ENCODE measurements around the gene NAALADL2. TPM values are rescaled to one million over a fixed set of nuclear protein-coding genes. Genes with fewer than 3 reads are reported as not detected.

The NAALADL2 gene
- total and polyA plus RNA-seq, 2 of the 4 experiments (the other 2 are of a cell fraction), result 3.8 to 19.2 TPM

- CTCF ChIA-PET, result no interaction called here
- Histone ChIP-seq H4K8ac (ENCODE audit: low read depth in 2 of 2, low read length in 2 of 2) (no peak overlapping the region), H3K4me1 (ENCODE audit: control insufficient read depth, insufficient read depth, low read length) (peaks cover 5% of the 10 kb centered on the region; the same call in 1 of the 2 replicates), H2BK15ac (ENCODE audit: low read depth, low read length) (no peak overlapping the region), H3K14ac (replicated peaks; ENCODE audit: low read depth, low read length) (no peak overlapping the region), H3K79me1 (ENCODE audit: low read depth in 1 of 2, low read length in 2 of 2) (no peaks in the 10 kb centered on the region), H4K5ac (ENCODE audit: low read depth, low read length) (no peak overlapping the region; the same call in 1 of the 2 replicates), H3K4me2 (ENCODE audit: low read depth, low read length) (no peak overlapping the region), H3K4me3 (ENCODE audit: insufficient read depth, low read depth, low read length) (no peak overlapping the region), H3K9ac (ENCODE audit: low read depth, low read length) (no peak overlapping the region), H3K9me3 (ENCODE audit: control insufficient read depth, insufficient read depth, low read length) (no peaks in the 10 kb centered on the region), H3K56ac (ENCODE audit: extremely low read depth, insufficient read depth, low read length) (no peak overlapping the region), H3K18ac (ENCODE audit: low read depth, low read length) (no peak overlapping the region), H3K4ac (ENCODE audit: low read depth, low read length) (no peak overlapping the region), H3K27ac (ENCODE audit: insufficient read depth, low read length) (no peak overlapping the region), H3K27me3 (ENCODE audit: control insufficient read depth, insufficient read depth, low read length) (no peaks in the 10 kb centered on the region), H4K91ac (ENCODE audit: insufficient read depth, low read depth, low read length) (no peak overlapping the region), H2AFZ (replicated peaks; ENCODE audit: low read length, poor library complexity) (no peak overlapping the region), H2BK120ac (ENCODE audit: low read depth, low read length) (no peak overlapping the region), H2BK20ac (ENCODE audit: low read depth, low read length) (no peak overlapping the region), H3K23ac (ENCODE audit: low read depth, low read length) (no peak overlapping the region), H2BK5ac (ENCODE audit: low read depth, low read length, poor library complexity, severe bottlenecking) (no peak overlapping the region), H2AK9ac (replicated peaks; ENCODE audit: low read depth, low read length, poor library complexity) (no peak overlapping the region), H2AK5ac (ENCODE audit: low read depth, low read length) (no peak overlapping the region), H3K9me1 (ENCODE audit: insufficient read depth, low read length) (no peaks in the 10 kb centered on the region), H4K20me1 (ENCODE audit: insufficient read depth, low read length) (no peaks in the 10 kb centered on the region), H3K36me3 (ENCODE audit: control insufficient read depth, insufficient read depth, low read length) (no peaks in the 10 kb centered on the region)
- TF ChIP-seq POLR2A (IDR thresholded peaks at IDR 0.05; ENCODE audit: low read depth, low read length), result no peak
- TF ChIP-seq BHLHE40 (IDR thresholded peaks at IDR 0.05; ENCODE audit: low read depth, low read length), result no peak
- no peak for TF ChIP-seq ELK1 (IDR thresholded peaks at IDR 0.05; ENCODE audit: borderline replicate concordance, low read depth, low read length)
- no peak for TF ChIP-seq RAD21 (IDR thresholded peaks at IDR 0.05; ENCODE audit: low read length)
- TF ChIP-seq FOS (IDR thresholded peaks at IDR 0.05; ENCODE audit: low read depth, low read length), result no peak
- TF ChIP-seq CTCF (conservative IDR thresholded peaks at IDR 0.05; ENCODE audit: low read depth, low read length), result no peak
- TF ChIP-seq RFX5 (IDR thresholded peaks at IDR 0.05; ENCODE audit: low read depth, low read length), result no peak
- no peak for TF ChIP-seq SMC3 (IDR thresholded peaks at IDR 0.05; ENCODE audit: low read depth, low read length)
- no peak for TF ChIP-seq MXI1 (IDR thresholded peaks at IDR 0.05; ENCODE audit: borderline replicate concordance, low read depth, low read length)
- TF ChIP-seq RCOR1 (IDR thresholded peaks at IDR 0.05; ENCODE audit: insufficient replicate concordance, low read length), result no peak
- TF ChIP-seq CHD1 (IDR thresholded peaks at IDR 0.05; ENCODE audit: low read depth, low read length), result no peak
- no peak for TF ChIP-seq USF2 (IDR thresholded peaks at IDR 0.05; ENCODE audit: low read depth, low read length)
- ATAC-seq (ENCODE audit: low read depth) (no peak), DNase-seq (no peak)
- intact Hi-C loops (cut with micrococcal nuclease) (loop anchor here (10.0 kb wide), 1 partner anchor 285 kb away; no protein-coding TSS in a partner anchor), dilution Hi-C loops (cut with HindIII; ENCODE audit: low sequenced_read_pairs, unreplicated experiment) (no loop called here), in situ Hi-C loops (cut with MboI; ENCODE audit: low sequenced_read_pairs) (no loop called here)
- WGBS, 2 experiments (ENCODE audit: extremely low coverage in 2 of 2, insufficient read length in 1 of 2), result no CpG with 5 or more reads among the region's 3 CpGs
- POLR2A ChIA-PET (ENCODE audit: unreplicated experiment), result no interaction called here
- no TSS peak for BruUV-seq (replicated peaks)
Observed at GRCh38 chr3:174859756-174860155, 622 bp downstream of the NAALADL2 start.

Measured in IMR-90 (cell line).